ENCODE data around the gene PSMB10. TPM values are rescaled to one million over a fixed set of nuclear protein-coding genes. Genes with fewer than 3 reads are reported as not detected.

PSMB10 gene
- total and polyA plus RNA-seq, 2 of the 8 experiments (the other 6 are each of a cell fraction or from before 2014, with no cell fraction given), result 32.1 to 61.9 TPM

DNA sequence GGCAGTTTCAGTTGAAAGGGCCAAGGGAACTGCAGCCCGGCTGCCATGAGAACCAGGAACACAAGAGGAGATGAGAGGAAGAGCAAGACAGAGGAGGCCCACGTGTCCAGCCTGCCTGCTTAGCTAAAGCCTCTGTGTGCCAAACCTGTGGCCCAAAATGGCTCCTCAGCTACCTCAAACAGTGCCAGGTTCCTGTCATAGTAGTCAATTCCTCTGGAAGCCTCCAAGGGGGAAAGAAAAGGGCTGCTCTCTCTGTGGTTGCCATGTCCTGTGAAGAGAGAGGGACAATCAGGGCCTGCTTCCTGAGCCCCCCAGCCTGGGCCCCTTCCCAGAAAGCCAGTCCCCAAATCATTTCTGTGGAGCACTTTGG is 26.6 kb upstream of the PSMB10 start (continued):
- TF ChIP-seq CHD7 (IDR thresholded peaks at IDR 0.05; ENCODE audit: insufficient replicate concordance, low read length) (no peak), SIRT6 (IDR thresholded peaks at IDR 0.05; ENCODE audit: low read length) (no peak), TAF1 (IDR thresholded peaks at IDR 0.05; ENCODE audit: low read depth, low read length) (no peak), TCF12 (IDR thresholded peaks at IDR 0.05; ENCODE audit: low read depth, low read length) (no peak), MAFK (IDR thresholded peaks at IDR 0.05; ENCODE audit: low read depth, low read length) (no peak)

Data from H1 (cell line).